HUES48 (cell line): ENCODE data around the gene CD248.

Experiments used
- H3K27ac ChIP-seq: one replicate; pipeline ENCODE4 v1.7.0; 2013; ENCODE audit warnings: low read depth, low read length, inconsistent platforms
- H3K27me3 ChIP-seq: 2 replicates; pipeline ENCODE4 v1.6.1; 2013; ENCODE audit warnings: mild to moderate bottlenecking, low read length; ENCODE audit not compliant: control insufficient read depth, insufficient read depth
- H3K36me3 ChIP-seq: 2 replicates; pipeline ENCODE4 v1.6.1; 2013; ENCODE audit warnings: low read length; ENCODE audit not compliant: control insufficient read depth, insufficient read depth
- H3K4me1 ChIP-seq: 2 replicates; pipeline ENCODE4 v1.6.1; 2013; ENCODE audit warnings: mild to moderate bottlenecking, low read length; ENCODE audit not compliant: control insufficient read depth, insufficient read depth
- H3K4me3 ChIP-seq: 2 replicates; pipeline ENCODE4 v1.5.1; 2013; ENCODE audit warnings: mild to moderate bottlenecking, low read depth, low read length
- H3K9ac ChIP-seq: 2 replicates; pipeline ENCODE4 v1.6.1; 2013; ENCODE audit warnings: mild to moderate bottlenecking, low read depth, low read length, moderate library complexity
- H3K9me3 ChIP-seq: 2 replicates; pipeline ENCODE4 v1.6.1; 2013; ENCODE audit warnings: low read length; ENCODE audit not compliant: control insufficient read depth, insufficient read depth

CD248 gene

GRCh38 chr11:66339686-66340483 is 23.0 kb upstream of the CD248 start:
- H3K9me3 ChIP-seq: no peaks in the 10 kb centered on the region
- H3K4me1 ChIP-seq: peaks cover 18% of the 10 kb centered on the region
- peaks cover 55% of the 10 kb centered on the region for H3K36me3 ChIP-seq
- no peak overlapping the region for H3K27ac ChIP-seq
- H3K4me3 ChIP-seq: no peak overlapping the region
- no peaks in the 10 kb centered on the region for H3K27me3 ChIP-seq
- H3K9ac ChIP-seq: no peak overlapping the region

GRCh38 chr11:66339162-66339675 is 22.4 kb upstream of the CD248 start:
- Histone ChIP-seq H3K9ac (no peak overlapping the region), H3K4me3 (no peak overlapping the region), H3K9me3 (no peaks in the 10 kb centered on the region), H3K27ac (no peak overlapping the region), H3K27me3 (no peaks in the 10 kb centered on the region), H3K4me1 (peaks cover 18% of the 10 kb centered on the region), H3K36me3 (peaks cover 55% of the 10 kb centered on the region)

DNA sequence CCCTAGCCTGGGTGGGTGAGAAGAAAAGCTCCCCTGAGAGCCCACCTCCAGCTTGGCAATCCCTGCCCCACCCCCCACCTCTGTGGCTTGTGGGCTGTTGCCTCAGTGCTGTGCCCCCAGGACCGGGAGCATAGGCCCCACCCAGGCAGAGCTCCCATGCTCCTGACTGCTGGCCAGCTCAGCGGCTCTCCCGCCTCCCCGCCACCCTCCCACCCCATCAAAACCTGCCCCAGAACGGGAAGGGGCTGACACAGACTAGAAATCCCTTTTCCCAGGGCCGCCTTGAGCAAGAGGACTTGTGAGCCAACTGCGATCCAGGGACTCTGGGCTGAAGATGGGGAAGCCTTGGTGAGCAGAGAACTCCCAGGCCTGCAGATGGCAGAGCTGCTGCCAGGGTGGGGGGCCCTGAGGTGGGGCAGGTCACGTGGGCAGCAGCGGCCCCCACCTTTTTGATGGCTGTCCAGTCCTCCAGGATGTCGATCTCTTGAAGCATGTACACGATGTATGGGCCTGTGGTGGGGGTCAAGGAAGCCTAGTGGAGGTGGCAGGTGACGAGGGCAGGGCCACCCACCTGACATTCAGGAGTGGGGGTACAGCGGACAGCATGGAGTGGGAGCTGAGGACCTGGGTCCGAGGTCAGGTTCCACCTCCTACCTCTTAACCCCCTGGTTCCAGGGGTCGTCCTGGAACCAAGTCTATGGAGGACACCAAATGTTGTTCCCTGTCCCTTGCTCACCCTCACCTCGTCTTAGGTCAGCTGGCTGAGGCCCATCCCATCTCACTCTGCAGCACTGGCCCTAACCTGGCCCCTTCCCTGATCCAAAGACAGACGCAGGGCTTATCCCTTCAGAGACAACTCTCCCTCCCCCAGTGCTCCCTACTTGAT is 21.7 kb upstream of the CD248 start:
- Histone ChIP-seq H3K9ac (no peak overlapping the region), H3K27me3 (no peaks in the 10 kb centered on the region), H3K4me3 (no peak overlapping the region), H3K9me3 (no peaks in the 10 kb centered on the region), H3K36me3 (peaks cover 54% of the 10 kb centered on the region), H3K27ac (no peak overlapping the region), H3K4me1 (peaks cover 18% of the 10 kb centered on the region)

DNA sequence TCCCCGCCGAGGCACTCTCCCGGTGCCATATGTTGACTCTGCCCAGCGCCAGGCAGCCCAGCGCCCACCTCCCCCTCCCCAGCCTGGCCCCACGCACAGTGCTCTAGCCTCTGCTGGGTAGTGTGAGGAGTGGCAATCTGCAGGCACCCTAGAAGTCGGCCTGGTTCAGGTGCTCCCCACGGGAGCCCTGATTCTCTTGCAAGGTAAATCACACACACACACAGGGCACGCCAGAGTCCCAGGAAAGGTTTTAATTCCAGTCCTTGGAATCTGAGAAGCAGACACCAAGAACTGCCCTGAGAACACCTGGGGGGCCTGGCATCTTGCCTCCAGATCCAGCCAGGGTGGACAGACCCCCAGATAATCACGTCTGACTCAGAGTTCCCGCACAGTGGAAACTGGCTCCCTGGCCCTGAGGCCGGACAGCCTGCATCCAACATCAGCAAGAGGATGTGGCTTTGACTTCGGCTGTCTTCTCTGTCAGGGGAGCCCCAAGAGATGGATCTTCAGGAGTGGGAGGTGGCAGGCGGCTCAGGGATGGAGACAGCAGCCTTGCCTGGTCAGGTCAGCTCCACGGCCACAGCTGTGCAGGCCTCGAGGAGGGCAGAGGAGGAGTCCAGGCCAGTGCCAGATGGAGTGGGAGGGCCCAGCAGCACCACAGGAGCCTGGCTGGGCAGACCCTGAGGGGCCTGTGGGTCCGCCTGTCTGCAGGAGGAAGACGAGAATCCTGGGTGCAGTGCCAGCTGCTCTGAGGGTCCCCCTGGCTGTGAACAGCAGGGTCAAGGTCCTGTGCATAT is 20.5 kb upstream of the CD248 start:
- Histone ChIP-seq H3K27me3 (no peaks in the 10 kb centered on the region), H3K27ac (peak overlapping the region; percentile 65), H3K4me1 (peaks cover 18% of the 10 kb centered on the region), H3K36me3 (peaks cover 49% of the 10 kb centered on the region), H3K9ac (no peak overlapping the region), H3K4me3 (no peak overlapping the region), H3K9me3 (no peaks in the 10 kb centered on the region)

GRCh38 chr11:66336234-66337102 is 19.6 kb upstream of the CD248 start, which contains the start of gene RIN1:
TSS of gene RIN1 (minus strand) at chr11:66336434. CDS start at chr11:66336402, 32 bp downstream.
- peak within 1 kb of the TSS; percentile 65 for H3K27ac ChIP-seq
- no peaks in the 10 kb centered on the region for H3K9me3 ChIP-seq
- peak within 1 kb of the TSS; percentile 53 for H3K4me3 ChIP-seq
- H3K4me1 ChIP-seq: peaks cover 18% of the 10 kb centered on the region
- no peaks in the 10 kb centered on the region for H3K27me3 ChIP-seq
- peaks cover 41% of the 10 kb centered on the region for H3K36me3 ChIP-seq
- H3K9ac ChIP-seq: peak within 1 kb of the TSS; percentile 12; the same call in 1 of the 2 replicates

GRCh38 chr11:66335531-66336233 is 18.8 kb upstream of the CD248 start:
- H3K27me3 ChIP-seq: no peaks in the 10 kb centered on the region
- H3K36me3 ChIP-seq: peaks cover 33% of the 10 kb centered on the region
- H3K27ac ChIP-seq: peak overlapping the region; percentile 65
- H3K9ac ChIP-seq: peak overlapping the region; percentile 12; the same call in 1 of the 2 replicates
- H3K4me3 ChIP-seq: peak overlapping the region; percentile 53
- H3K4me1 ChIP-seq: peaks cover 18% of the 10 kb centered on the region
- H3K9me3 ChIP-seq: no peaks in the 10 kb centered on the region

DNA sequence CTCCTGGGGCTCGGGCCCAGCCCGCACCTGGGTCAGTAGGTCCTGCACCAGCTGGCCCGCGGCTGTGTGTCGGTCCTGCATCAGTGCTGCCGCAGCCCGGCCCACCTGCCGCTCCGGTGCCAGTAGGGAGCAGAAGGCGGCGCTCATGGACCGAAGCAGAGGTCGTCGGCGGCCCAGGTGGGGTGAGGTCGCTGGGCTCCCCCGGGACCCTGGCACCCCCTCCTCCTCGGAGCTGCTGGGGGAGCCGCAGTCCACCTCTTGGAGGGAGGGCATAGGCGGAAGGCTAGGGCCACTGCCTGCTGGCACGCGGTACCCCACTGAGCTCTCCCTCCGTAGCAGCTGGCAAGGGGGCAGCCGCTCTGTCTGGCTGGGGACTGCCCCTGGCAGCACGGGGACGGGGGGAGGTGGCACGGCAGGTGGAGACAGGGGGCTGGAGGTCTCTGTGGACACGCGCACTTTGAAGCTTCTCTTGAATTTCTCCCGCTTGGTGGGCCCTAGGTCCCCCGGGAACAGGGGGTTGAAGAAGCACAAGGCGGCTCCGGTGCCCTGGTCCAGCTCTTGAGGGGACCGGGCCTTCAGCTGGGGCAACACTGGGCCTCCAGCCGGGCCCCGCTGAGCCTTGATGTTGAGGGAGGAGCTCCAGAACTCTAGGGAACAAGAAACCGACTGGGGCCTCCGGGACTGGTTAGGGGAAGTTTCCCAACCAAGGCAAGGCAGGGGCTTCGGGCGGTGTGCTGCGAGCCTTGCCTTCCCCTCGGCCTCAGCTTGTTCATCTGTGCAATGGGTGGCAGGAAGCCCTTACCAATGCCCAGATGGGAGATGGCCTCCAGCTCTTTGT is 18.0 kb upstream of the CD248 start:
- Histone ChIP-seq H3K27me3 (no peaks in the 10 kb centered on the region), H3K4me1 (peaks cover 18% of the 10 kb centered on the region), H3K27ac (no peak overlapping the region), H3K9ac (no peak overlapping the region), H3K4me3 (0 out of 2 replicates have a peak overlapping the region, but pooled peaks have one; percentile 53), H3K9me3 (no peaks in the 10 kb centered on the region), H3K36me3 (peaks cover 25% of the 10 kb centered on the region)

- Histone ChIP-seq H3K36me3 (peaks cover 17% of the 10 kb centered on the region), H3K9me3 (no peaks in the 10 kb centered on the region), H3K4me1 (peaks cover 18% of the 10 kb centered on the region), H3K9ac (no peak overlapping the region), H3K27ac (no peak overlapping the region), H3K4me3 (no peak overlapping the region), H3K27me3 (no peaks in the 10 kb centered on the region)
Observed at GRCh38 chr11:66333896-66334604, 17.2 kb upstream of the CD248 start.
